COR-L47 (cell line): ENCODE data around the gene PLPPR1.
"Not testable (repeated sequence)": the region's sequence is repeated elsewhere in the genome, so short reads cannot be mapped to it uniquely, and the experiment has no call there.

Experiments
- DNase-seq: peaks from one replicate; lab custom pipeline; 2025; lab: John Stamatoyannopoulos, UW

PLPPR1 gene

GRCh38 chr9:101028346-101029314 is at the start of gene PLPPR1:
Gene PLPPR1, plus strand, starts transcription at chr9:101028727.
- peak; percentile 82 for DNase-seq

GRCh38 chr9:100989731-100990130 is 38.8 kb upstream of the PLPPR1 start:
- DNase-seq = no peak

GRCh38 chr9:100990605-100991381 is 37.7 kb upstream of the PLPPR1 start:
- no peak for DNase-seq

DNA sequence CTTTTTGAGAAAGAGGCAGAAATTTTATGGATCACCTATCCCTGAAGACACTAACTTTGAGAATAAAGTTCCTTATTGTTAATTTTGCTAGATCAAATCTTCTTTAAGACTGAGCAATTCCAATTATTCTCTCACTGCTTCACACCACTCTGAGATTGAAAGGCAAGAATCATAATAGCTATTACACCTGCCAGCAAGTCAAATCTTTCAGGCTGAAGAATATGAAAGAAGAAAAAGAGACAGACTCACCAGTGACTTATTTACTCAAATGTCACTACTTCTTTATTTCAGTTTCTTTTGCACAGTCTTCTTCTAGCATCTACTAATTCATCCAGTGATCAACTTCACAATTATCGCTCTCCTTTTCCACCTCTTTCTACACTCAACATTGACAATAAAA is 35.9 kb upstream of the PLPPR1 start:
- no peak for DNase-seq

GRCh38 chr9:100999906-101000544 is 28.5 kb upstream of the PLPPR1 start:
- no peak for DNase-seq

GRCh38 chr9:101005246-101005645 is 23.3 kb upstream of the PLPPR1 start:
- no peak for DNase-seq

DNA sequence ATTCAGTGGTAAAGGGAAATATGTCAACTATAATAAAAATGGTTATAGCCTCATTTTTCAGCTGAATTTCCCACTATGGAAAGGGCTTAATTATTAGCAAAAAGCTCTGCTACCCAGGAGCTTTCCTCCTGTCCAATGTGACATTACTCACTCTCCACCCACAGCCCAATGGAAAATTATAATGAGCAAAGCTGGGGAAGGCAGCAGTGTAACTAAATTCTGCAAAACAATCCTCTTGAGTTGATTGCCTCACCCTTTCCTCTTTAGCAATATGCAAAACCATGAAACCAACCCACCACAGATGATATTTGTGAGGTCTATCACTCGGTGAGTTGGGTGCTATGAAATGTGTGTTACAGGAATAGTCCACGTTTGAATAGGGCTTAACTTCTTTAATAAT is 14.0 kb upstream of the PLPPR1 start:
- DNase-seq = no peak

GRCh38 chr9:101018467-101018866 is 10.1 kb upstream of the PLPPR1 start:
- DNase-seq = no peak

GRCh38 chr9:101022704-101023103 is 5.8 kb upstream of the PLPPR1 start:
- DNase-seq = no peak

DNA sequence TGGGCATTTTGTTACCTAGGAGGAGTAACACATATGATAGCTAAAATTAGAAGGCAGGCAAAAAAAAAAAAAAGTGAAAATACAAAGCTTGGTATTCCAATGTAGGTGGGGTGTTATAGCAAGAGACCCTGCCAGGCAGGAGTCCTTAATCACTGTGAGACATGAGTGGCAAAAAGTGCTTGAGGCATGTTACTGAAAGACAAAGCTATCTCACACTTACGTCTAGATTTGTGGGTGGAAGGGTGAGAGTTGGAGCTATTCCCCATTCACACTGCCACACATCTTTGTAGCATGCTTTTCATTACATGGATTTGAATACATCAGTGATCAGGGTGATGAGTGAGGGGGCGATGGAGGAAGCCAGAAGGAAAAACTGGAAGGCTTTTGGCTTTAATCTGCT is 2.6 kb upstream of the PLPPR1 start:
- DNase-seq = no peak

GRCh38 chr9:101026824-101027223 is 1.7 kb upstream of the PLPPR1 start:
- peak; percentile 87 for DNase-seq

GRCh38 chr9:101027236-101027635 is 1.3 kb upstream of the PLPPR1 start:
- DNase-seq = no peak

DNA sequence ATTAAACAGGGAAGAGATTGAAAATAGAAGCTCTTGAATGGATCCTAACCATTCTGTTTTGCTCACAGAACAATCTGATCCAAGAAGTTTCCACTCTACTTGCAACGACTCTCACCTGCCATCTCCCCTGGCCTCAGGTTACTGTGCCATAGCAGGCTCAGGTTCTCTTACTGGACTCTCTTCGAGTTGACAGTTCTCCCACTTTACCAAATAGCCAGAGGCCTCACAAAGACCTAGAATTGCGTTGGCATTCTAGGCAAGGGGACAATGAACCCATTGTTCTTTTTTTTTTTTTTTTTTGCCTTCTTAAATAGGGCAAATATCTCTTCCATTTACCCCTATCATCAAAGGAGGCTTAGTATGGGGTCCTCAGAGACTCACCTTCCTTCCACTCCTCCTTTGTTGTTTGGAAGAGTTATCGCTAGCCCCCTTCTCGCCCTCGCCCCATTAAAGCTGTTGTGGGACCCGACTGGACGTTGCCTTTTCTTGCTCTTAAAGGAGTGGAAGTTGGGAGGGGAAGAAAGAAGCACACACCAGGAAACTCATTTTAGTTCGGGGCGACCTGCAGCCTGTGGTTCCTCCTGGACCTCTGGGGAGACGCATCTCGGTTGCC is 688 bp upstream of the PLPPR1 start:
- no peak for DNase-seq

GRCh38 chr9:101029315-101030085 is 973 bp downstream of the PLPPR1 start:
- DNase-seq = no peak

- DNase-seq = no peak
Observed at GRCh38 chr9:101030086-101030391, 1.5 kb downstream of the PLPPR1 start.

- no peak for DNase-seq
Observed at GRCh38 chr9:101032426-101032825, 3.9 kb downstream of the PLPPR1 start.

DNA sequence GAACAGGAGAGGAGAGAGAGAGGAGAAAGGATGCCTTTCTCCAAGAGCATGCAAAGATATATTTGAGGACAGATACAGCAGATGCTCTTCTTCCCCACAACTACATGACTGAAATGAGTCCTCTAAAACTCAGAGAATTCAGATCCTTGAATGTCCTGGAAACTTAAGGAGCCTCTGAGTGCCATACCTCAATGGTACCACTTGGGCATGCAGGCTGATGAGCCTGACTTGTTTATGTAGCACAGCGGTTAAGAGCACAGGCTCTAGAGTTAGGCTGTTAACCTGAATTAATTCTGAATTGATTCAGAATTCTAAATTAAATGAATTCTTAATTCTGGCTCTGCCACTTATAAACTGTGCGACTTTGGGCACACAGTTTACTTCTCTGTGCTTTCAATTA is 5.7 kb downstream of the PLPPR1 start:
- no peak for DNase-seq

- DNase-seq = no peak
Observed at GRCh38 chr9:101035098-101035497, 6.6 kb downstream of the PLPPR1 start.

GRCh38 chr9:101037430-101037829 is 8.9 kb downstream of the PLPPR1 start:
- DNase-seq = no peak

DNA sequence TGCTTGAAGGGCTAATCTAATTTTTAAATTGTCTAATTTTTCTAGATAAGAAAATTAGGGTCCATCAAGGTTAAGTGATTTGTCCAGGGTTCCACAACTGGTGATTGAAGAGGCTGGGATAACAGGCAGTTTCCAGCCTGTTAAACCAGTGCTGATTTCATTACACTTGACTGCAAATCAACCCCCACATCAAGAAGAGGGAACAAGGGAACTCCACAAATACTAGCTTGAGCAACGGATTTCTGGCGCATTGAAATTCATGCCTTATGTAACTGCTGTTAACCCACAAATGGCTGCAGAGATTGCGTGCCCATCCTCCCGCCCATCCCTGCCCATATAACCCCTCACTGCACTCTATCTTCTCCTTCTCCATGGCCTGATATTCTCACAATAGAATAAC is 10.0 kb downstream of the PLPPR1 start:
- DNase-seq = no peak

- not testable (repeated sequence) for DNase-seq
Observed at GRCh38 chr9:101039581-101039980, 11.1 kb downstream of the PLPPR1 start.
